ENCODE data around the gene SPAG16.

GRCh38 chr2:214311931-214312749 lies 1027.9 kb downstream of the SPAG16 start:
- no peak for TF ChIP-seq CTCF (IDR thresholded peaks at IDR 0.05)
- no peak for TF ChIP-seq EZH2 (IDR thresholded peaks at IDR 0.05; ENCODE audit: borderline replicate concordance, insufficient read depth, low read depth, low read length, poor library complexity, severe bottlenecking)

Data from B cell (primary cell).